ENCODE results near the gene PTGIS.

DNA sequence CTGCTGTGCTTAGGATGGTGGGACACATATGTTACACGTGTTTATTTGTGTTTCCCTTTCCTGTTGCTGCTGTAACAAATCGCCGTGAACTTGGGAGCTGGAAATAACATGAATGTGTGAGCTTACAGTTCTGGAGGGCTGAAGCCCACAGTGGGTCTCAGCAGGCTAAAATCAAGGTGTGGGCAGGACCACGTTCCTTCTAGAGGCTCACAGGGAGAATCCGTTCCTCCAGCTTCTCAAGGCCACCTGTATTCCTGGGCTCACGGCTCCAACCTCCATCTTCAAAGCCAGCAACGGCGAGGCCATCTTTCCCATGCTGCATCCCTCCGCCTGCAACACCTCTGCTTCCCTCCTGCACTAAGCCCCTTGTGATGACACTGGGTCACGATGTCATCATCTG, 27.4 kb upstream of the PTGIS start:
- TF ChIP-seq, protein P1, sequence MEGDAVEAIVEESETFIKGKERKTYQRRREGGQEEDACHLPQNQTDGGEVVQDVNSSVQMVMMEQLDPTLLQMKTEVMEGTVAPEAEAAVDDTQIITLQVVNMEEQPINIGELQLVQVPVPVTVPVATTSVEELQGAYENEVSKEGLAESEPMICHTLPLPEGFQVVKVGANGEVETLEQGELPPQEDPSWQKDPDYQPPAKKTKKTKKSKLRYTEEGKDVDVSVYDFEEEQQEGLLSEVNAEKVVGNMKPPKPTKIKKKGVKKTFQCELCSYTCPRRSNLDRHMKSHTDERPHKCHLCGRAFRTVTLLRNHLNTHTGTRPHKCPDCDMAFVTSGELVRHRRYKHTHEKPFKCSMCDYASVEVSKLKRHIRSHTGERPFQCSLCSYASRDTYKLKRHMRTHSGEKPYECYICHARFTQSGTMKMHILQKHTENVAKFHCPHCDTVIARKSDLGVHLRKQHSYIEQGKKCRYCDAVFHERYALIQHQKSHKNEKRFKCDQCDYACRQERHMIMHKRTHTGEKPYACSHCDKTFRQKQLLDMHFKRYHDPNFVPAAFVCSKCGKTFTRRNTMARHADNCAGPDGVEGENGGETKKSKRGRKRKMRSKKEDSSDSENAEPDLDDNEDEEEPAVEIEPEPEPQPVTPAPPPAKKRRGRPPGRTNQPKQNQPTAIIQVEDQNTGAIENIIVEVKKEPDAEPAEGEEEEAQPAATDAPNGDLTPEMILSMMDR (IDR thresholded peaks at IDR 0.05) = no peak
- no peak for TF ChIP-seq POLR2A (IDR thresholded peaks at IDR 0.05)

Measured in Peyer's patch (tissue), 4 donors.